ENCODE data around the gene CNTN4.
"Not testable (repeated sequence)": the region's sequence is repeated elsewhere in the genome, so short reads cannot be mapped to it uniquely, and the experiment has no call there.

CNTN4 gene

DNA sequence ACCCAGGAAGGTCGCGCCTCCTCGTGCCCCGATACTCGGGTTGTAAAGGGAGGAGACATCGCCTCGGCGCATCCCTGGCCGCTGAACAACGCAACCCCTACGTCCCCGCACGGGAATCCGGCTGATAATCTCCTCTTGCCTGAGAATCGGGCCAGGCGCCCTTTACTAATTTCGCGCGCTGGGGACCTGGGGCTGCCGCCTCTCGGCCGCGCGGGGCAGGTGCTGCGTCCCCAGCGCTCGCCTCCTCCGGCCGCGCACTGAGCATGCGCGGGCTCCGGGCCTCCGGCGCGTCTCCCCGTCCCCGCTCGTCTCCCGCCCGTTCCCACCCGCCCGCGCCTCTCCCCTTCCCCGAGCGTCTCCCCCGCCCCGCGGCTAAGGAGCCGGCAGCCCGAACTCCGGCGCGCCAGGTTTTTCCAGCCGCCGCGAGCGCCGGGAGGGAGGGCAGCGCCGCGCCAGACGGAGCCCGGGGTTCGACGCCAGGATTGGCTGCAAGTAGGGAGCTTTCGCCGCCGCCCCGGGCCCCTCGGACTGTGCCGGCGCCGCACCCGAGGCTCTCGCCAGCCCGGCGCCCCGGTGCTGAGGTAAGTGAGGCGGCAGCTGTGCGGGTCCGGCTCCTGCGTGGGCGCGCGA lies at the start of gene CNTN4:
TSS of gene CNTN4 (plus strand) at position 469 of the 630 bp plus-strand sequence.
- no peak for DNase-seq

DNA sequence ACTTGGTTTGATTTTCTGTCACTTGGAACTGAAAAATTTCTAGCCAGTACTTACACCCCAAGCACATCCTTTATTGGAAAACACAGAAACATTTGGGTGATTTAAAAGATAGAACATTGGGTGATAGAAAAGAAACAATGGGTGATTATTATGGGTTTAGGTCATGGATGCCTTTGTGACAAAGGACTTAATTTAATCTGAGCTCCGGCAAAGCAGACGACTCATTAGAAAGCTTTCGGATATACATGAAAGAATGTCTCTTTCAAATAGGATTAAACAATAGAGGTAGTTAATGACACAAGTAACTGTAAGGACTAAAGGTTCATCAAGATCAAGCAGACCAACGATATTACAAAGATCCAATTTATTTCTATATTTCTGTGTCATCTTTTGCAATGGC lies 37.3 kb upstream of the CNTN4 start:
- DNase-seq: no peak

DNA sequence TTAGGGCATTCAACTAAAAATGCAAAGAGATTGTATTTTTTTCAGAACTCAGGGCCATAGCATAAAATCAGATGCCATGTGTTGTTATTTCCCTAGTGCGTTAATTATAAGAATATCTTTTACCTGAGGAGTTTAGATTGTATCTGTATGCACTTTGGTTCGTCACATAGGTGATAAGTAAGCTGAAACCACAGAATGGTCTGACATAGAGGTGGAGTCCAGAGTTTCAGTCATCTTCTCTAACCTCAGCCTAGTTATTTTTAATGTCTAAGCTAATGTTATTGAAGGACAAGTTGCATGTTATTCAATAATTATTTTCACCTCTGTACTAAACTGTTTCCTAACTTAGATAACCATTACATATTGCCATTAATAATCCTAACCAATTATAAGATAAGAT lies 27.1 kb upstream of the CNTN4 start:
- DNase-seq: no peak

DNA sequence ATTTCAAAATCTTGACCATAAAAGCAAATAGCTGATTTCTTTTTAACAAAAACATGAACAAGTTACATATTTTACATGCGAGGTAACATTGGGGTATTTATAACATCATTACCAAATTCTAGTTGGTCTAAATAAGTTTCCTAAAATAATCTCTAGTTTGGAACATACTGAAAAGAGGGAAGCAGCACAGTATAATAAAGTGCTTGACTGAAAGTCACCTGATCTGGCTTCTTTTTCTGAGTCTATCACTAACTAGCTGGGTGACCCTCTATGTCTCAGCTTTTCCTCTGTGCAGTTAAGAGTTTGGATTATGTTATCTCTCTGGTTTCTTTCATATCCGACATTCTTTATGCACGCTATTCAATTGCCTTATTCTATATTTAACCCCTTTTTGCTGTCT lies 19.8 kb upstream of the CNTN4 start:
- DNase-seq: no peak

DNA sequence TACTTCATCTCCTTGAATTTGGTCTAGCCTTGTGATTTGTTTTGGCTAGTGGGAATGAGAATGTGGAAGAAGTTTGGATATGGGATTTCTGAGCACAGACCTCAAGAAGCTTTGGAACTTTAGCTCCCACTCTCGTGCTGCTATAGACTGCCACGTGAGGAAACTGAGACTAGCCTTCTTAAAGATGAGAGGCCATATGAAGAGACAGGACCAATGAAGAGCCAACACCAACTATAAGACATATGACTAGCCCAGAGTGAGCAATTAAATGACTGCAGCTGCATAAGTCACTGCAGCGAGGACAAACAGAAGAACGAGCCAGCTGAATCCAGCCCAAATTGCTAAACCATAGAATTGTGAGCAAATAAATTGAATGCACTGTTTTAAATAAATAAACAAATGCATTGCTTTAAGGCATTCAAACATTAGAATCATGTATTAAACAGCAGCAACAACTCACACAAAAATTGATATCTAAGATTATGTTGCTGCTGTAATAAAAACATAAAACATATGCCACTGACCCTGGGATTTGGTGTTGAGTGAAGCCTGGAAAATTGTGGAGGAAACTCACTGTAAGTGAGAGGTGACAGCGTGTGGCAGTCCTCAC lies 15.7 kb upstream of the CNTN4 start:
- no peak for DNase-seq

DNA sequence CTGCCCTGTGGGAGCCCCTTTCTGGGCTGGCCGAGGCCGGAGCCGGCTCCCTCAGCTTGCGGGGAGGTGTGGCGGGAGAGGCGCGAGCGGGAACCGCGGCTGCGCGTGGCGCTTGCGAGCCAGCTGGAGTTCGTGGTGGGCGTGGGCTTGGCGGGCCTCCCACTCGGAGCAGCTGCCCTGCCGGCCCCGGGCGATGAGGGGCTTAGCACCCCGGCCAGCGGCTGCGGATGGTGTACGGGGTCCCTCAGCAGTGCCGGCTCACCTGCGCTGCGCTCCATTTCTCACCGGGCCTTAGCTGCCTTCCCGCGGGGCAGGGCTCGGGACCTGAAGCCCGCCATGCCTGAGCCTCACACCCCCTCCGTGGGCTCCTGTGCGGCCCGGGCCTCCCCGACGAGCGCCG lies 15.1 kb upstream of the CNTN4 start:
- not testable (repeated sequence) for DNase-seq

DNA sequence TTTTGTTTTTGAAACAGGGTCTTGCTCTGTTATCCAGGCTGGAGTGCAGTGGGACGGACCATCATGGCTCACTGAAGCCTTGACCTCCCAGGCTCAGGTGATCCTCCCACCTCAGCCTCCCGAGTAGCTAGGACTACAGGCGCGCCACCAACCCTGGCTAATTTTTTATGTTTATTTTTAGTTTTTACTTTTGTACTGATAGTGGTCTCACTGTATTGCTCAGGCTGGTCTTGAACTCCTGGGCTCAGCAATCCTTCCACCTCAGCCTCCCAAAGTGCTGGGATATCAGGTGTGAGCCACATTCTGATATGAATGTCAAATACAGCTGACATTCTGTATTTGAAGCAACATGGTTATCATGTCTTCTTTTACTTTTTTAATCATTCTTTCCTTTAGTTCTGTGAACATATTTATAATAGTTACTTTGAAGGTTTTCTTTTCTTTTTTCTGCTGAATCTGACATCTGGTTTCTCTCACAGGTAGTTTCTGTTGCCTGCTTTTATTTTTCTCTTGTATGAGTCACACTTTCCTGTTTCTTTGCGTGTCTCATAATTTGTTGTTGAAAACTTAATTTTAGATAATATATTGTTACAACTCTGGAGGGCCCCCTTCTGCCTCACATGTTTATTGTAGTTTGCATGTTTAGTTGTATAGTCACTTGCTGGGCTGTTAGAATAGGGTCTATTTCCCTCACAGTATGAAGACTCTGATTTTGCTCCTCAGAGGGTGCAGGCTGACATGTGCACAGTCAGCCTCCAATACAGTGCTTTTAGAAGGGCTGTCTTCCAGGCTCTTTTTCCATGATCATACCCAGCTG lies 8.4 kb upstream of the CNTN4 start:
- DNase-seq: no peak

DNA sequence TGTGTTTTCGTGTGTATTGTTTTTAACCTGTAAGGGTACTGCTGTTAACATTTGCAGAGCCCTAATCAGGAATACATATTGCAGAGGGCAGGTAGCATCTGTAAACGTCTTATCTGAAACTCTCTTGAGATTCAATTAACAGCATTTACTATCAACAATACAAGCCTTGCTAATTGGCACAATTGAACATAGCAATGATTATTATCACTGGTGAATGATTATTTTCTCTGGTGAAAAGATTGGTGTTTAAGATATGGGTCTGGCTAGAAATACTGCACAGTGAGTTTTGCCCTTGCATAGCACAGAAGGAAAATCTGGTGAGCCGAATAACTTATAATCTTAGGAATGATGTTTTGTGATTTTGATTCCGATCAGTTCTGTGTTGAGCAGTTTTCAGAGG lies 5.9 kb upstream of the CNTN4 start:
- DNase-seq: no peak

DNA sequence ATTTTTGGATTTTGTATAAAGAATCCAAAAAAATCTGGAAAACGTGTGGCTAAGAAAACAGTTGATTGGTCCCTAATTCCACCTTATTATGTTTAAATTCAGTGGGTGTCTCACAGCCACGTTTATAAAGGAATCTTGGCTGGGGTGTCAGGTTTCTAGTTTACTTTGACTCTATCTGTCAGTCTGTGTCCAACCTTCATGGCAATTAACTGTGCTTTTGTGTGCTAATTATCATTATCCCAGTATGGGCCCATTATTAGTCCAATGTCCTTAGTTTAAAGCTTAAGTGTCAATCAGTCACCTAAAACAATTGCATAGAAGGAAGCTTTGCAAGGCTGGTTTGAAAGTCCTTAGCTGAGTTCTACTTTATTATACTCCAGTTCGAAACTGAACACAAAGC lies 3.7 kb upstream of the CNTN4 start:
- no peak for DNase-seq

DNA sequence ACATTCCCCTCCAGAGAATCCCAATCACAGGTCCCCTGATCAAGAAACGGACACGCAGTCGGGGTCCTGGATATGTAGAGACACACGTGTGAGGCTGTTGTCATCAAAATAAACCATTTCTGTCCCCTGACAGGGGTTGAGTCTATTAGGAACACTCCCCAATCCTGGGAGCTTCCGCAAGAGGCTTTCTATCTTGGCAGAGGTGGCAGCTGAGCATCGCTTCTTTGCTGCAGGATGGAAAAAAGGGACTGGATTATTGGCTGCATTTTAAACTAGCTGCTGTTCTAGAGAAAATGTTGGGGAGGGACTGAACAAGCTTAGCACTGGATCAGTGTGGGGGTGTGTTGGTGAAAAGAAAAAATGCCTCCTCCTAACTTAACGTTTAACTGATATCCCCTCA lies 2.5 kb upstream of the CNTN4 start:
- DNase-seq: no peak

DNA sequence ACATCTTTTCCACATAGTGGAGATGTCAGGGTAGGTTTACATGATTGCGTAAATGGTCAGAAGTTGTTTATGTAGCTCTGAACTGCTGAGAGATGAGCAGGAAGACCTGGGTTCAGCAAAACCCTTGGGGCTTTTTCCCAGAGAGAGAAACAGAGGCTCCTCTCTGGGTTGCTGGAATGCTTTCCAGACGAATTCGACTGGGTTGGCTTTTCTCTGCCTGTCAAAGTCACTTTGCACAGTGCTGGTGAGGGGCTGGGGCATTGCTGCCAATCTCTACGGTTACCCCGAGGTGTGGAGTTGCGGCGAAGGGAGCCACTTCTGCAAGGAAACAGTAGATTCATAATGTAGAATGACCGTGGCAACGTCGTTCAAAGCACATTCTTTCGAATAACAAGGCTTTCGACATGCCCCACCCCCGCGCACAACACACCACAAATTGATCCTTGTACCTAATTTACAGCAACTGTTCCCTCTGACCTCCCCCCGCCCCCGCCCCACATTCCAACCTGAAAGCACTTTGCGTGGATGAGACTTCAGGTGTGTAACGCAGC lies 950 bp upstream of the CNTN4 start:
- no peak for DNase-seq

DNA sequence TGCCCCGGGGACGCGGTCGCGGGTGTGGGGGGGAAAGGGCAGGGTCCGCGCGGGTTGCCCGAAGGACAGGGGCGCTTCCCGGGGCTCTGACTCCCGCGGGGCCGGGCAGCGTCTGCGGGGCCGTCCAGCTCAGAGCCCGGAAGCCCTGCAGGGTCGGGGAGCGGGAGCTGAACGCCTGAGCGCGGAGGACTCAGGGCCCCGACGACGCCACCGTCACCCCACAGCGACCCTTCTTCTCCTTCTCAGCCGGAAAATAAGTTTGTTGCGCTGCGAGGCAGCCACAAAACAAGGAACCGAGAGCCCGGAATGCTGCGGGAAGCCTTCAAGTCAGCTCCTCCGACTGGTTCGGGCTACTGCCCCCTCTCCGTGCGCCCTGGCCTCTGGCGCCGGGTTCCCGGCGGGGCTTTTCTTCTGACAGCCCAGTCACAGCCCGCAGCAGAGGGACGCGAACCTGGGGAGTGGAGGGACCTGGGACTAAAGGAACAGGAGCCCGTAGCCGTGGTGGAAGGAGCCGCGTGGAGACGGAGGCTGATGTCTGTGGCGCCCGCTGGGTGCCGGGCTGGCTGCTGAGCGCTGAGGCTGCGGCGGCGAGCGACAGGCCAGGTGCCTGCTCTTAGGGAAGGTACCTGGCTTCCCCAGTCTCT lies 484 bp downstream of the CNTN4 start:
- no peak for DNase-seq

DNA sequence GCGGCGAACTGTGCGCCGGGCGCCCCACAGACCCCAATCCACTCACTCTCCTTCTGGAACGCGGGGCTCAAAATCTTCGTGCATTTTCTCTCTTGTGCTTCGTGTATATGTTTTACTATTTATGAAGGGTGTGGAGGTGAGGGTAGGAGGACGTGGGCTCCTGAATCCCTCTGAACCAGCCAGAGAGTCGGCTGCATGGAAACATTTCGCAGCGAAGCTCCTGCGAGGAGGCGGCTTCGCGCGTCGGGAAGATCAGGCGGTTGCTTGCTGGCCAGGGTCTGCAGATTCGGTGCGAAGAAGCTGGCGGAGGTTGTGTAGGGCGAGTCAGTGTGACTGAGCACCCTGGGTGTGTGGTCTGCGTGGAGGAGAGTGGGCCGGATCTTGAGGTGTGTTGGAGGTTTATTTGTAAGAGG lies 1.1 kb downstream of the CNTN4 start:
- DNase-seq: no peak

DNA sequence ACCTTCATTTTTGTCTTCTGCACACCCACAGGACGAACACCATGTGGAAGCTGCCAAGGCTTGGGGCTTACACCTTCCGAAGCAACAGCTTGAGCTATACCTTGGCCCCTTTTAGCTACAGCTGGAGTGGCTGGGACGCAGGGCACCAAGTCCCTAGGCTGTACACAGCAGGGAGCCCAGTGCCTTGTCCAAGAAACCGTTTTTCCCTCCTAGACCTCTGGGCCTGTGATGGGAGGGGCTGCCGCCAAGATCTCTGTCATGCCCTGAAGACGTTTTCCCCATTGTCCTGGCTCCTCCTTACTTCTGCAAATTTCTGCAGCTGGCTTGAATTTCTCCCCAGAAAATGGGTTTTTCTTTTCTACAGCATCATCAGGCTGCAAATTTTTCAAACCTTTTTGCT lies 7.8 kb downstream of the CNTN4 start:
- DNase-seq: no peak

DNA sequence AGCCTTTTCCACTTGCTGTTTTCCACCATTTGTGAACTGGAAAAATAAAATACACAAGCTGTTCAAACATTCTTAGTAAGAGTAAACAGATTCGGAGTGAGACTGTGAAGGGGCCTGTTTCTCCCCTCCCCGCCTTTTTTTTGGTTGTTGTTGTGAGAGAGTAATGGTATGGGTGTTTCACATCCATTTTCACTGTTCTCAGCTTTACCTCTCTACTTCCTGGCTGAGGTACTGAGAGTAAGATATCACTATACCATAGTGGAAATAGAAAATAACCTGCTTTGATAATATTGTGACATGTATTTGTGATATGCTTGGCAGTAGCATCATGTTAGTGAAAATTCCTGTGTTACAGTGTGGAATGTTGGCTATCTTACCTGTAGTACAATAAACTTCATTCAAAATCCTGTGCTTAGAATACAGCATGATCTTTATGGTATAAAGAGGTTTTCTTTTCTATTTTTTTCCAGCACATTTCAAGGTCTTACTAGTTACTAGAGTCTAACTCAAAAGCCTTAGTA lies 12.0 kb downstream of the CNTN4 start:
- no peak for DNase-seq

DNA sequence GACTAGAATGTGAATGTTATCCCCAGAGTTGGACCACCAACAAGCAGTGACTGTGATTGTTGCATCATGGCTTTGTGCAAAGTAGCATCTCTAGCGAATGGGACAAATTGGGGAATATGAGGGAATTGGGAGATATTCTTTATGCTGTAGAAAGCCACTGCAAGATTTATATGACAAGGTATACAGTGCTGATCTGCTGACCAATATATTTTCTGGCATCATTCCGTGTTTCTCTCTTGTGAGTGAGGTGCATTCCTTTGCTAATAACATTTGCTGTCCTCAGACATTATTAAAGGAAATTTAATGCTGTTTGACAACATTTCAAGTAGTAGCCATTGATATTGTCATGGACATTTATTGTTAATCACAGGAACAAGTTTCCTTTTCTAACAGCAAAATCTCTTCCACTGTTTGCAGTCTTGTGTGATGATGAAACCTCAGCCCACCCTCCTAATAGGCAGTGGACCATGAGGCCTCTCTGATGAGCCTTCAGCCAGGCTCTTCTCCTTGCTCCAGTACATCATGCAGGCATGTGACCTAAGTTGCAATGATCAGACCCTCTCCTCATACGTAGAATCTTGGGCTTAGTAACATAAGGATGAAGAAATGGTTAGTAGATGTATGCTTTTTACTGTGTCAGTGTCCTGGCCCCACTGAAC lies 16.1 kb downstream of the CNTN4 start:
- no peak for DNase-seq

DNA sequence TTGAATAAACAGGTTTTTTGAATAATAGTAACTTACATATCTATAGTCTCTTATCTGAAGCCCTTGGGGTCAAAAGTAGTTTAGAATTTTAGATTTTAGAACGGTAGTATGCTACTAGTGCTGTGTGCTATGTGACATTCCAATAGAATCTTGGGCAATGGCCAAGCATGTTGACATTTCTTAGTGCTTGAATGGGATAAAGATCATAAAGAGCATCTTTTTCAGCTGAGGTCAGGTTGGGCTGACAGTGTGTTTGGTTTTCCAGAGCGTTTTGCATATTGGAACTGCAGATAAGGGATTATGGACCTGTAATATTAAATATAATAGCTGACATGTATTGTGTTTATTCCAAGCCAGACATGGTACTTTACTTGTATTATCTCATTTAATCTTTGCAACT lies 32.1 kb downstream of the CNTN4 start:
- no peak for DNase-seq

DNA sequence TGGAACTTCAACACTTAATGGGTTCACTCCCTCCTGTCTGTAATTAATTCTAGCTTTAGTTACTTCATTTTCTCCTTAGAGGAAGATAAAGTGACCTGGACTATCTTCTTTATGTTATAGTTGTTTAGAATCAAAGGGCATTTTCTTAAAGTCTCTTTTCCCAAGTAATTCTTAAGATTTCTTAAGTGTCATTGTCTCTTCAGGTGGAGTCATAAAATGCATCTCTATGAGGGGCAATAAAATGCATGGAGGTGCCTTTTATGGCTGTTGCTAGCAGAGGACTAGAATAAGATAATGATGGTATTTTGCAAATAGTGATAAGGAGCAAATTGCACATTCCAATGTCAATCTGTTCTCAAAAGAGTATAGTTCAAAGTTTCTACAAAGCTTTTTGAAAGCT lies 34.5 kb downstream of the CNTN4 start:
- DNase-seq: no peak

DNA sequence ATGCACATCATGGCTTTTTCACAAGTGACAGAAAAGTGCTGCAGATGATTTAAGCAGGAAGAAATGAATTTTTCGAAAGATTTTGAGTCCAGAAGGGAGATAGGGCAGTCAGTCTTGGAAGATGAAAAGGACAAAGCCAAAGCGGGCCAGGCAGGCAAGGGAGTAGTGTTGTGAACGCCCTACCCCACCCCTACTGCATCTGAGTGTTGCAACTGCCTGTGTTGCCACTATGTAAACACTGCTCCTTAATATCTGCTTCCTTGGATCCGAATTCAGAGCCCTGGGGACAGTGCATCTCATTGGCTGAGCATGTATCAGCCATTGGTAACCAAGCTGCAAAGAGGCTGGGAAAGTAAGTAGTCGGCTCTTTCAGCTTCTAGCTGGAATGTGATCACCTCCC lies 39.0 kb downstream of the CNTN4 start:
- no peak for DNase-seq

DNA sequence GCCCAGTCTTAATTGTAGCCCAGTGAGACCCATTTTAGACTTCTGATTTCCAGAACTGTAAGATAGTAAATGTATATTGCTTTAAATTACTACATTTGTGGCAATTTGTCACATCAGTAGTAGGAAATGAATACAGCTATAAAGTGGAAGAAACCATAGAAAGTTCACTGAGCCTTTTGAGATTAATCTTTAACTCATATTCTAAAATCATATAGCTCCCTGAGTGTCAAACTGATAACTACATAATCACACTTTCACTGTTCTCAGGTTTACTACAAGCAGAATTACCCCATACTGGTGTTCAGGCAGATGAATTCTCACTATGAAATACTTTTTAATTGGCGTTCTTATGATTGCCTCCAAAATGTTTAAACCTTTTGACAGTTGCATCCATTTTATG lies 42.8 kb downstream of the CNTN4 start:
- no peak for DNase-seq

DNA sequence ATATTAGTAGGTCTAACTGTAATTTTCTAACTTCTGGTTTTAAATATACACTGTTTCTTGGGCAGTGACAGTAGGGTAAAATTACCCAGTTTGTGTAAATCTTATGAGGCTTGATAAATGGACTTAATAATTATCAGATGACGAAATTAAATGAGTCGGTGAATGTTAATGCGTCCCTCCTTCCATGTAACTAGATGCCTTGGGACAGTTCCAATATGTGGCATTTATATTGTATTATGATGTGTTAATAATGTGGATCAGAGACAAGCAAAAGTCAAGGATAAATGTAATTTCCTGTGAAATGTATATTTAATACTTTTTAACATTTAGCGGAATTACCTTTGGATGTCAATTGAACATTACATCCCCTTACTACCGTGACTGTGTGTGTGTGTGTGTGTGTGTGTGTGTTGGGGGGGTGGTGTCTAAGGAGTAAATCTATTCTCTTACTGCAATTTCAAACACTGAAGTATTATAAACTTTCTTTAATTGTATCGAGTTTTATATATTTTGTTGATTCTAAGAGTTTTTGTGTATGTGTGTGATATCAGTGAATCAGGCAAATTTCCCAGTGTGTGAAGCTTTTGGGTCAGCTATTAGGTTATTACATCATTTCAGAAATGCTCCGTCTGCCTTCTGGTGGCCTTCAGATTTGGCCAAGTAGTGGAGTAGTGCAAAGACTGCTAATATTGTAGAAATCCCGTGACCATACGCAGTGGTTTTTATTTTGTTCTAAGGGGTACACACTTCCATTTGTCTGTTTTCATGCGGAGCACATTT lies 50.1 kb downstream of the CNTN4 start:
- DNase-seq: no peak

DNA sequence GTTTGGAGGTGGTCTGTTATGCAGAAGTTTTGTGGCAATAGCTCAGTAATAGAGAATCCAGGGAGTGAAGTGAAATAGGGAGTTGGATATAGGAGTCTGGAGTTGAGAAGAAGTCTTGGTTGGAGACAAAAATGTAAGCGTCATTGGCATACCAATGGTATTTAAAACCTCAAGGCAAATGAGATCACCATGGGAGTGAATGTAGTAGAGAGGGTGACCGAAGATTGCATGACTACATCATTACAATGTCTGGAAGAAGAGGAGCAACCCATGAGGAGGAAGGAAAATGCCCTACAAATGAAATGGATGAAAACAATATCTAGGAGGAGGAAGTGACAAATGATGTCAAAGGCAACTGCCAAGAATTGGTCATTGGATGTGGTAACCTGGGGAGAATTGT lies 54.4 kb downstream of the CNTN4 start:
- no peak for DNase-seq

All from GDM1 (cell line).